Chondrocyte (in vitro differentiated cells): ENCODE data around the gene KIAA1586. TPM values are rescaled to one million over a fixed set of nuclear protein-coding genes. Genes with fewer than 3 reads are reported as not detected.
"Not testable (repeated sequence)": the region's sequence is repeated elsewhere in the genome, so short reads cannot be mapped to it uniquely, and the experiment has no call there.

Experiments used
- DNase-seq: peaks from one replicate; pipeline ENCODE4 v3.0.0; 2021; ENCODE audit warnings: mixed read lengths, low spot score
- H3K27ac Mint-ChIP-seq: one replicate; pipeline ENCODE4 v1.8.0; 2021; ENCODE audit warnings: mild to moderate bottlenecking, moderate library complexity, mixed read lengths; ENCODE audit not compliant: unreplicated experiment
- H3K27me3 Mint-ChIP-seq: 2 replicates; pipeline ENCODE4 v1.8.0; 2021; ENCODE audit warnings: low read depth, mixed read lengths
- H3K36me3 Mint-ChIP-seq: 2 replicates; pipeline ENCODE4 v1.8.0; 2021; ENCODE audit warnings: low read depth, mixed read lengths
- H3K4me1 Mint-ChIP-seq: 2 replicates; pipeline ENCODE4 v1.8.0; 2021; ENCODE audit warnings: low read depth, mild to moderate bottlenecking, mixed read lengths
- H3K4me3 Mint-ChIP-seq: one replicate; pipeline ENCODE4 v1.8.0; 2021; ENCODE audit warnings: mild to moderate bottlenecking, moderate library complexity, mixed read lengths; ENCODE audit not compliant: unreplicated experiment
- H3K9me3 Mint-ChIP-seq: 2 replicates; pipeline ENCODE4 v1.8.0; 2021; ENCODE audit warnings: low read depth, mixed read lengths
- CTCF ChIP-seq: fragments of 200-600 bp; sonication (generic); IDR thresholded peaks from 2 replicates; pipeline ENCODE4 v1.5.0; 2021; ENCODE audit warnings: antibody characterized with exemption, mild to moderate bottlenecking, moderate library complexity
- total RNA-seq: library from RNA; stranded (reverse); gene quantifications from 3 replicates; pipeline ENCODE4 v1.2.1, GENCODE V29; 2021

The KIAA1586 gene
- total RNA-seq, 1 donor from 2014 or later: 13.4 TPM

- Mint-ChIP-seq H3K9me3 (no peaks in the 10 kb centered on the region), H3K4me3 (no peak overlapping the region), H3K27me3 (no peaks in the 10 kb centered on the region), H3K36me3 (no peaks in the 10 kb centered on the region), H3K27ac (no peak overlapping the region), H3K4me1 (no peaks in the 10 kb centered on the region)
- TF ChIP-seq CTCF: no peak
- no peak for DNase-seq
Observed at GRCh38 chr6:57033228-57033627, 13.3 kb upstream of the KIAA1586 start.

- no peak for DNase-seq
- H3K27ac Mint-ChIP-seq: no peak overlapping the region
- no peaks in the 10 kb centered on the region for H3K27me3 Mint-ChIP-seq
- no peaks in the 10 kb centered on the region for H3K4me1 Mint-ChIP-seq
- no peak for TF ChIP-seq CTCF
- H3K36me3 Mint-ChIP-seq: no peaks in the 10 kb centered on the region
- H3K9me3 Mint-ChIP-seq: no peaks in the 10 kb centered on the region
- H3K4me3 Mint-ChIP-seq: no peak overlapping the region
Observed at GRCh38 chr6:57035549-57035948, 10.9 kb upstream of the KIAA1586 start.

GRCh38 chr6:57038906-57039305 lies 7.6 kb upstream of the KIAA1586 start:
- no peak for TF ChIP-seq CTCF
- no peak for DNase-seq
- H3K27me3 Mint-ChIP-seq: peaks cover 11% of the 10 kb centered on the region
- H3K27ac Mint-ChIP-seq: no peak overlapping the region
- no peaks in the 10 kb centered on the region for H3K4me1 Mint-ChIP-seq
- H3K9me3 Mint-ChIP-seq: no peaks in the 10 kb centered on the region
- H3K4me3 Mint-ChIP-seq: no peak overlapping the region
- peaks cover 4% of the 10 kb centered on the region for H3K36me3 Mint-ChIP-seq

GRCh38 chr6:57040011-57040410 lies 6.5 kb upstream of the KIAA1586 start:
- Mint-ChIP-seq H3K27me3 (peaks cover 15% of the 10 kb centered on the region), H3K9me3 (peaks cover under 1% of the 10 kb centered on the region), H3K4me1 (no peaks in the 10 kb centered on the region), H3K27ac (no peak overlapping the region), H3K36me3 (peaks cover 5% of the 10 kb centered on the region), H3K4me3 (no peak overlapping the region)
- peak; percentile 39 for TF ChIP-seq CTCF
- no peak for DNase-seq

GRCh38 chr6:57044061-57044460 lies 2.4 kb upstream of the KIAA1586 start:
- H3K27me3 Mint-ChIP-seq: peaks cover 15% of the 10 kb centered on the region

GRCh38 chr6:57044568-57044967 lies 1.9 kb upstream of the KIAA1586 start:
- peaks cover 15% of the 10 kb centered on the region for H3K27me3 Mint-ChIP-seq
- H3K4me3 Mint-ChIP-seq: no peak overlapping the region
- peaks cover 22% of the 10 kb centered on the region for H3K4me1 Mint-ChIP-seq
- no peak overlapping the region for H3K27ac Mint-ChIP-seq
- peaks cover 3% of the 10 kb centered on the region for H3K9me3 Mint-ChIP-seq
- no peak for TF ChIP-seq CTCF
- no peak for DNase-seq
- peaks cover 6% of the 10 kb centered on the region for H3K36me3 Mint-ChIP-seq

More at GRCh38 chr6:57044061-57044460, 2.4 kb upstream of the KIAA1586 start:
- H3K9me3 Mint-ChIP-seq, H3K4me3 Mint-ChIP-seq, H3K36me3 Mint-ChIP-seq, DNase-seq, H3K27ac Mint-ChIP-seq: not testable (repeated sequence)
- H3K4me1 Mint-ChIP-seq: peaks cover 17% of the 10 kb centered on the region

- H3K27ac Mint-ChIP-seq, H3K9me3 Mint-ChIP-seq, H3K4me3 Mint-ChIP-seq, H3K36me3 Mint-ChIP-seq, DNase-seq: not testable (repeated sequence)
- H3K4me1 Mint-ChIP-seq: peaks cover 28% of the 10 kb centered on the region
- H3K27me3 Mint-ChIP-seq: peaks cover 12% of the 10 kb centered on the region
Observed at GRCh38 chr6:57047257-57047585, 728 bp downstream of the KIAA1586 start.

GRCh38 chr6:57047859-57048258 lies 1.4 kb downstream of the KIAA1586 start:
- not testable (repeated sequence) for H3K9me3 Mint-ChIP-seq, DNase-seq
- H3K4me1 Mint-ChIP-seq: peaks cover 28% of the 10 kb centered on the region
- peaks cover 12% of the 10 kb centered on the region for H3K27me3 Mint-ChIP-seq
- H3K27ac Mint-ChIP-seq: peak overlapping the region; percentile 67
- peak overlapping the region; percentile 70 for H3K4me3 Mint-ChIP-seq
- H3K36me3 Mint-ChIP-seq: peaks cover 11% of the 10 kb centered on the region
